ENCODE measurements around the gene NRK. TPM values are rescaled to one million over a fixed set of nuclear protein-coding genes. Genes with fewer than 3 reads are reported as not detected.

Gene NRK, protein sequence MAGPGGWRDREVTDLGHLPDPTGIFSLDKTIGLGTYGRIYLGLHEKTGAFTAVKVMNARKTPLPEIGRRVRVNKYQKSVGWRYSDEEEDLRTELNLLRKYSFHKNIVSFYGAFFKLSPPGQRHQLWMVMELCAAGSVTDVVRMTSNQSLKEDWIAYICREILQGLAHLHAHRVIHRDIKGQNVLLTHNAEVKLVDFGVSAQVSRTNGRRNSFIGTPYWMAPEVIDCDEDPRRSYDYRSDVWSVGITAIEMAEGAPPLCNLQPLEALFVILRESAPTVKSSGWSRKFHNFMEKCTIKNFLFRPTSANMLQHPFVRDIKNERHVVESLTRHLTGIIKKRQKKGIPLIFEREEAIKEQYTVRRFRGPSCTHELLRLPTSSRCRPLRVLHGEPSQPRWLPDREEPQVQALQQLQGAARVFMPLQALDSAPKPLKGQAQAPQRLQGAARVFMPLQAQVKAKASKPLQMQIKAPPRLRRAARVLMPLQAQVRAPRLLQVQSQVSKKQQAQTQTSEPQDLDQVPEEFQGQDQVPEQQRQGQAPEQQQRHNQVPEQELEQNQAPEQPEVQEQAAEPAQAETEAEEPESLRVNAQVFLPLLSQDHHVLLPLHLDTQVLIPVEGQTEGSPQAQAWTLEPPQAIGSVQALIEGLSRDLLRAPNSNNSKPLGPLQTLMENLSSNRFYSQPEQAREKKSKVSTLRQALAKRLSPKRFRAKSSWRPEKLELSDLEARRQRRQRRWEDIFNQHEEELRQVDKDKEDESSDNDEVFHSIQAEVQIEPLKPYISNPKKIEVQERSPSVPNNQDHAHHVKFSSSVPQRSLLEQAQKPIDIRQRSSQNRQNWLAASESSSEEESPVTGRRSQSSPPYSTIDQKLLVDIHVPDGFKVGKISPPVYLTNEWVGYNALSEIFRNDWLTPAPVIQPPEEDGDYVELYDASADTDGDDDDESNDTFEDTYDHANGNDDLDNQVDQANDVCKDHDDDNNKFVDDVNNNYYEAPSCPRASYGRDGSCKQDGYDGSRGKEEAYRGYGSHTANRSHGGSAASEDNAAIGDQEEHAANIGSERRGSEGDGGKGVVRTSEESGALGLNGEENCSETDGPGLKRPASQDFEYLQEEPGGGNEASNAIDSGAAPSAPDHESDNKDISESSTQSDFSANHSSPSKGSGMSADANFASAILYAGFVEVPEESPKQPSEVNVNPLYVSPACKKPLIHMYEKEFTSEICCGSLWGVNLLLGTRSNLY (N-terminal part only)
- 3.4 TPM in 1 of 2 replicates, not detected in the other for total RNA-seq

DNA sequence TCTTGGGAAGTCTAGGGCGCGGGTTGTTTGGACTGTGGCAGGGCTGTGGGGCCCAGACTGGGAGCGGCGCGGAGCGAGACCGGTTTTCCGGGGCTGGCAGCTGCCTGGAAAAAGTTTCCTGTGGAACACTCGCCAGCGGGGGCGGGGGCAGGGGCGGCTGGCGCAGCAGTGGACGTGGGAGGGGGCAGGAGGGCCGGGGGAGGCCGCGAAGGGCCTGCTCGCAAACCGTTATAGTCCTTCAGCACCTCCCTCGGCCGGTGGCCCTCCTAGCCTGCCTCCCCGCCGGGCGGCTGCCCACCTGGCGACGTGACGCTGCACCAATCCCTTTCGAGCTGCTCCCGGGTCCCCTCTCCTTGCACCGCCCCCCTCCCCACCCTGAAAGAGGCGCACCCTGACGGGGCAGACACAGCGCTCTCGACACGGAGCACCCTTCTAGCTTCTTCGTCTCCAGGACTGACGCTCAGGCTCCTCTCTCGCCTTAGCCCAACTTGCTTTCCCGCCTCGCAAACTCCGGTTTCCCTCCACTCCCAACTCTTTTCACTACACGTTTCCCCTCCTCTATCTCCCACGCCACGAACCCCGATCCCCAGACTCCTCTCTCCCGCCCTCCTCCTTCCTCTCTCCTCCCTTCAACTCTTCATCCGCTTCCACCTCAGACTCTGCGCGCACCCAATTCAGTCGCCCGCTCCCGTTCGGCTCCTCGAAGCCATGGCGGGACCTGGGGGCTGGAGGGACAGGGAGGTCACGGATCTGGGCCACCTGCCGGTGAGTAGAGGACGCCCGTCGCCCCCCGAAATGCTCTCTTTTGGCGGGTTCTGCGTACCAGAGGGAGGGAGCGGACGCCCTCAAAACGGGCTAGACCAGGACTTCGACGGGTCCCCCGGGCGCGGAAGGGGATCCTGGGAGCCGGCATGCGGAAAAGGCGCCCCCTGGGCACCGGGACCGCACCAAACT, at the start of gene NRK:
Gene NRK (plus strand): TSS at position 402 of the 954 bp plus-strand sequence. CDS start 307 bp downstream, at position 709.

Other genes with a start within 250 kb of the NRK start
- gene SERPINA7, start 216.2 kb downstream of the NRK start, total RNA-seq: not detected in 2 replicates